Activated CD4-positive, alpha-beta T cell treated with anti-CD3 and anti-CD28 coated beads, Interleukin-2, amount 50 U/mL, for 48 hours (primary cell): ENCODE data around the gene NPC2.
"Not testable (repeated sequence)": the region's sequence is repeated elsewhere in the genome, so short reads cannot be mapped to it uniquely, and the experiment has no call there.

Experiments
- DNase-seq, 2 experiments: peaks; one replicate each; pipeline ENCODE4 v3.0.0-alpha.2; 2020

The NPC2 gene

GRCh38 chr14:74492776-74493342, at the start of gene NPC2:
Gene NPC2 (minus strand): TSS chr14:74493305. CDS start chr14:74493274, 31 bp downstream.
- DNase-seq, result peak in 1 of 2 experiments; percentile 11

GRCh38 chr14:74542056-74542685, 49.1 kb upstream of the NPC2 start:
- DNase-seq, result no peak

- DNase-seq, result no peak
These were observed 48.1 kb upstream of the NPC2 start for GRCh38 chr14:74541225-74541624.

DNA sequence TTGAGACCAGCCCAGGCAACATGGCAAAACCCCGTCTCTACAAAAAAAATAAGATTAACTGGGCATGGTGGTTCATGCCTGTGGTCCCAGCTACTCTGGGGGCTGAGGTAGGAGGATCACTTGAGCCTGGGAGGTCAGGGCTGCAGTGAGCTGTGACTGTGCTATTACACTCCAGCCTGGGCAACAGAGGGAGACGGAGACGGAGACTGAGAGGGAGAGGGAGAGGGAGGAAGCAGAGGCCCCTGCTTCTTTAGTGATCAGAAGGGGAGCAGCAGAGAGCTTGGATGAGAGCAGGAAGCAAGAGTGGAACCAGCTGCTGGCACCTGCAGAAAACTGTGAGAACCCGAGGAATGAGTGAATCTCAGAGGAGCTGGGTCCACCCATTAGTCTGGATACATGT, 46.4 kb upstream of the NPC2 start:
- no peak for DNase-seq

- DNase-seq, result no peak
These were observed 45.6 kb upstream of the NPC2 start for GRCh38 chr14:74538411-74539391.

GRCh38 chr14:74536336-74536735, 43.2 kb upstream of the NPC2 start:
- DNase-seq, result not testable (repeated sequence)

DNA sequence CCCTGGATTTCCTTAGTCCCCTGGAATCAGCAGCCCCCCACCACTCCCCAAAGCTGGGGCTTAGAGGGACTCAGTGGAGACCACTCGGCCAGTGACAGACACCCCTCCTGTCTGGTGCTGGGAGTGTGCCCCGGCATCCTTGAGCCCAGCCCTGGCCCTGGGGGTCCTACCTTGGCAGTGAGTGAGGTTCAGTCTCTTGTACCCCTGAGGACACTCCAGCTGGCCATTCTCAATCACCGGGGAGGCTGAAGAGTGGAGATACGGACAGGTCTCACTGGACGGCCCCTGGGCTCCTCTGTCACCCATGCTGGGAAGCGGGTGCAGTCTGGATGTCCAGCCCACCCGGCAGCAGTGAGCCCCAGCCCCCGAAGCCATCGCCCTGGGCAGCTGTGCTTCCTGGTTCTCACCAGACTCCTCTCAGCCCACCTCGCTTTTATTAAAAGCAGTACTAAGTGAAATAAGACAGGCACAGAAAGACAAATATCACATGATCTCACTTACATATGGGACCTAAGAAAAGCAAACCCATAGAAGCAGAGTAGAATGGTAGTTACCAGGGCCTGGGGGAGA, 42.7 kb upstream of the NPC2 start:
- no peak for DNase-seq

DNA sequence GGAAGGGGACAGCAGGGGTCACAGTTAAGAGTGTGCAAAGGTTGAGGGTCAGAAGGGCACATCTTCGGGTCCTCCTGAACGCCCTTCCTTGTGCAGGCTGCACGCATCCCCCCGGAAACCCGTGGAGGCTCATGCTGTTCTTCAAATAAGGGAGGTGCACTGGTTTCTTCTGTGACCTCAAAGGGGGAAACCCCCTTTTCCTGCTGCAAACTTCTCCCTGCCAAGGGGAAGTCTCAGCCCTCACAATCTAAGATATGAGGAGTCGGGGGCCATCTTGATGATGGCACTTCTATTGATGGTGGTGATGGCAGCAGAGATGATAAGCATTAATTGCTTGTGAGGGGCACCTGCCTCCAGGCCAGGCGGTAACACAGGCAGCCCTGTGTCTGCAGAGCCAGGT, 40.5 kb upstream of the NPC2 start:
- DNase-seq, result no peak

DNA sequence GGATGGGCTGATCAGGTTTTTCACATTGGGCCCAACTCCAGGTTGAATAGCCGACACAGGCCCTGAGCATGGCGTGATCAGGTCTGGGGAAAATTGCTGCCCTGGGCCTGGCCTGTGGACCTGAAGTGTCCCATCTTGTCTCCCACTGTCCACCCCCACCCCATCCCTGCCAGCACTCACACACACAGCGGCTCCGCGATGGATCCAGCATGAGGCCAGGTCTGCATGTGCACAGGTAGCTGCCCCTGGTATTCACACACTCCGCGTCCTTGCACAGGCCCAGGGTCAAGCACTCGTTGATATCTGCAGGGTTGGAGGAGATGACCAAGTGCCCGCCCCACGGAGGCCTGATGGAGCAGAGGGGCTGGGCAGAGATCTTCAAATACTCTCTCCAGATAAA, 39.1 kb upstream of the NPC2 start:
- DNase-seq, result no peak

DNA sequence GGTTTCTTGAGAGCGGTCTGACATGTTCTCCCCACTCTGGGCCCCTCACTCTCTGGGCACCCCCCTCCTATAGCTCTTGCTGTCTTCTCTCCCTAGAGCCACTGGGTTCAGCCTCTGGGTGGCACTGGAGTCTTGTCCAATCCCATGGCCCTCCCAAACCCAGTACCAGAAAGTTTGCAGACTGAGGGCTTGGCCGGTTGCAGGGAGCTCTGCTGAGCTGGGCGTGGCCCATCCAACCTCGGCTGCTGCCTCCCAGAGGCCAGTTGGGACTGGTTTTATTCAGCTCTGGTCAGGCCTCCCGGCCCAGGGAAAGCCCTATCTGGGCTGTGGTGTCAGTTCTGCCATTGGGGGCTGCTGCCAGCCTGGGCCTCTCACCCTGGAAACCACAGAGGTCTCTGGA, 38.4 kb upstream of the NPC2 start:
- DNase-seq, result no peak

GRCh38 chr14:74531006-74531405, 37.9 kb upstream of the NPC2 start:
- no peak for DNase-seq

DNA sequence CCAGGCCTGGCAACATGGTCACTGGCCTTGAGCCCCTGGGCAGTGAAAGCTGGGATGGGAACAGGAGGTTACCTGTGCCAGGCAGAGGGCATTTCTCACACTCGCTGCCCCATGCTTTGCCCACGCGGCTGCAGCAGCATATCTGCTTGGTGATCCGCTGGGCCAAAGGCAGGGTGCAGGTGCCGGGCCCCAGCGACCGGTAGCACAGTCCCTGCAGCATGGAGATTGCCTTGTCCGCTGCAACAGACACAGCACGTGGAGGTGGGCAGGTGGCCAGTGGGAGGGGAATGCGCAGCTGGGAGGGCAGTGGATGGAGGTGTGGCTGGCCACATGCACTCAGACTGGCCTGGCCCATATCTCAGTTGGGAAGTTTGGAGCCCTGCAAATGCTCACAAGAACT, 35.8 kb upstream of the NPC2 start:
- no peak for DNase-seq

DNA sequence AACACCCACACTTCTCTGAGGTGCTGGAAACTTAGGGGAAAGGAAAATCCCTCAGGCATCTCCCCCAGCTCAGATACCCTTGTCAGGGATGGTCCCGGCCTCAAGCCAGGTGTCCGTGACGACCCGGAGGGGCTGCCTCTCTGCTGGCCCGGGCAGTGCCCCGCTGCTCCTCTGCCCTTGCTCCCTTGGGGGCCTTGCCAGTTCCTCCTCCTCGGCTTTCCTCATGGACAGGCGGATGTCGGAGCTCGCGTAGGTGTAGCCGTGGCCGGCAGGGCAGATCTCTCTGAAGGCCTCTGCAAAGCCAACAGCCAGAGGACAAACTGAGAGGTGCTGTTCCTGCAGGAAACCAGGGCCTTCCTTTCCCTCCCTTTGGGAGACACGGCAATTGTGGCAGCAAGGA, 35.3 kb upstream of the NPC2 start:
- DNase-seq, result no peak

DNA sequence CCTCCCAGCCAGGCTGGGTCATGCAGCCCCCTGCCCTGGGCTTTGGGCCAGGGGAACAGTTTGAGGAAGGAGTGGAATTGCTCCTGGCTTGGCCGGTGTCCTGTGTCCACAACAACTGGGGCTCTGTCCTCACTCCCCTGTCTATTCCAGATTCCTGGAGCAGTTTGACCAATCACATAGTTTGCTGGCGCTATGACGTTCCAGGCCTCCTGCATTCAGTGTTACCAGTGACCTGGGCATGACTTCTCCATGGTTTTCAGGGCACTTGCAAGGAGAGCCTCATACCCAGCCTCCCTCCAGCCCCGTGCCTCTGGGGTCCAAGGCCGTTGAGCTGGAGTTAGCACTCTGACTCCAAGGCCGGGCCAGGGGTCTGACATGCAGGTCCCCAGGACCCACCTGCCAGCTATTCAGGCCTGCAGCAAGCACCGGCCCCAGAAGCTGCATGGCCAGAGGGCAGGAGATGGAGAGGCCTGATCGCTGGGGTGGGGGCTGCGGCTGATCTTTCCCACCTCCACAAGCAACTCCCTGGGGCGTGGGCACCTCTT, 34.7 kb upstream of the NPC2 start:
- no peak for DNase-seq

GRCh38 chr14:74526854-74527585, 33.9 kb upstream of the NPC2 start:
- no peak for DNase-seq

DNA sequence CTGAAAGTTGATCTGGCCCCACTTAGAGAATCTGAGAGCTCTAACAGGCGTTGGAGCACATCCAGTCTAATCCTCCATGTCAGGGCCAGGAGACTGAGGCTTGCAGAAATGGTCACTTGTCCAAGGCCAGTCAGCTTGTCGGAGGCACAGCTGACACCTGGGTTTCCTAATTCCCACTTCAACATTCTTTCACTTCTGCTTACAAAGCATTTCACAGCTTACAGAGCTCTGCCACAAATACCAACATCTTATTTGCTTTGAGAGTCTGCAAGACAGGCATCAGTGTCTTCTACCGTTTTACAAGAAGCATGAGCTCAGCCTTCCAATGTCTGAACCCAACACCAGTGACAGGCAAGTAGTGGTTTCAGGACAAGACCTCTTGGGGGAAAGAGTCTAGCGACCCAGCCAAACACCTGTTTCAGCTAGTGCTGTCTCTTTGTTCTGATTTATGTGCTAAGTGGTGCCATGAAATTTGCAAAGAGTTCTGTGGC, 32.3 kb upstream of the NPC2 start:
- DNase-seq, result no peak

DNA sequence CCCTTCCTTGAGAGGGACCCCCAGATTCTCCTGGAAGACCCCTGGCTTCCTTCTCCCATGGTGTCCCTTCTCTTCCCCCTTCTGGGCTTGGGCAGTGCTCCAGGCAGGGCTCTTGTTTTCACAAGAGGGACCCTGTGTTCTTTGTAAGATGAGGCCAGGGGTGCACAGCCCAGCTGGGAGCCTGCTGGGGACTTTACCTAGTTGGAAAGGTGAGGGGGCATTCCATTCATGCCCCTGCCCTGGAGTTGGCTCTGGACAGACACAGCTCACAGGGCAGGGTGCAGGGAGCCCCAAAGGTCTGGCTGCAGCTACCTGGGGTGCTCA, 31.7 kb upstream of the NPC2 start:
- DNase-seq, result no peak

- no peak for DNase-seq
These were observed 31.1 kb upstream of the NPC2 start for GRCh38 chr14:74524076-74524811.

- no peak for DNase-seq
These were observed 29.6 kb upstream of the NPC2 start for GRCh38 chr14:74522740-74523139.

- DNase-seq, result no peak
These were observed 28.7 kb upstream of the NPC2 start for GRCh38 chr14:74521756-74522155.

- DNase-seq, result no peak
These were observed 26.4 kb upstream of the NPC2 start for GRCh38 chr14:74519316-74520074.
